Stimulated activated CD8-positive, alpha-beta memory T cell treated with anti-CD3 and anti-CD28 coated beads, Interleukin-4, amount 100 ng/mL, for 4 hours (primary cell): Measurements from ENCODE around the gene KCNIP3.
"Not testable (repeated sequence)": the region's sequence is repeated elsewhere in the genome, so short reads cannot be mapped to it uniquely, and the experiment has no call there.

Experiments used
- DNase-seq, 2 donors: peaks; one replicate each; pipeline ENCODE4 v3.0.0-alpha.2; 2020; ENCODE audit warnings: low read depth in 2 of 2, low spot score in 1 of 2

Gene KCNIP3

GRCh38 chr2:95402370-95403203 is 105.4 kb downstream of the KCNIP3 start, which contains the start of gene FAHD2A:
FAHD2A (plus strand) TSS chr2:95402708; CDS start chr2:95405559, 2,851 bp downstream.
- peak; percentile 88 to 89 for DNase-seq

- DNase-seq = not testable (repeated sequence)
Observed at GRCh38 chr2:95403204-95403721, 106.1 kb downstream of the KCNIP3 start.

- DNase-seq = not testable (repeated sequence)
Observed at GRCh38 chr2:95403824-95404223, 106.7 kb downstream of the KCNIP3 start.

DNA sequence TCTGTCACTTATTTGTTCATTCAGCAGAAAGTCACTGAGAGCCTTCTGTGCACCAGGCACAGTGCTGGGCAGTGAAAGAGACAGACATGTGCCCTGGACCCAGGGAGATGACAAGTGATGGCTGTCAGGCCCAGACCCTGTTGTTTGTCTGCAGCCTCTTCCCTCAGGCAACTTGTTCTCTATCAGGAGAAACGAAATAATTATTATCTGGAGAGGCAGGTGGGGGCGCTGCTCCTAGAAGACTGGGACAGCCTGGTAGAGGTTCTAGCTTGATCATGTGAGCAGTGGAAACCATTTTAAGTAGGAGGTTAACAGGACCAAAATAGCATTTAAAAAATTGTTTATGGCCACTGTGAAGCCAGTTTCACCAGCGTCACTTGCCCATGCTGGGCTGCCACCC is 107.5 kb downstream of the KCNIP3 start:
- not testable (repeated sequence) for DNase-seq

DNA sequence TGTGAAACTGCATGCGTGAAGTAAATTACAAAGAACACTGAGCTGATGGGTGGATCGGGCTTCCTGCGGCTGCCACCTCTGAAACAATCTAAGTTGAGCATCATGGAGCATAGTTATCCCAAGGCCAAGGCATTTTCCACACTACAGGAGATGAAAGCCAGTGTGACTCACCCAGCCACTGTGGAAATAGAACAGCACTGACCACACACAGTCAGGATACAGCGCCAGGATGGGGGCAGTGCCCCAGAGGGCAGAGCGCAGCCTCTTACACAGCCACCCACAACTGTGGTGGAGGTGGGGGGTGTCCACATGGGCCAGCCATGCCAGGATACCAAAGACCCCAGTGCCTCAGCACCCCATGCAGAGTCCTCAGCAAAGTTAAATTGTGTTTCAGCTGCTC is 114.1 kb downstream of the KCNIP3 start:
- DNase-seq = not testable (repeated sequence)

GRCh38 chr2:95414015-95414594 is 117.0 kb downstream of the KCNIP3 start:
- DNase-seq = peak in 1 of 2 donors; percentile 36

GRCh38 chr2:95415138-95415537 is 118.0 kb downstream of the KCNIP3 start:
- DNase-seq = not testable (repeated sequence)

DNA sequence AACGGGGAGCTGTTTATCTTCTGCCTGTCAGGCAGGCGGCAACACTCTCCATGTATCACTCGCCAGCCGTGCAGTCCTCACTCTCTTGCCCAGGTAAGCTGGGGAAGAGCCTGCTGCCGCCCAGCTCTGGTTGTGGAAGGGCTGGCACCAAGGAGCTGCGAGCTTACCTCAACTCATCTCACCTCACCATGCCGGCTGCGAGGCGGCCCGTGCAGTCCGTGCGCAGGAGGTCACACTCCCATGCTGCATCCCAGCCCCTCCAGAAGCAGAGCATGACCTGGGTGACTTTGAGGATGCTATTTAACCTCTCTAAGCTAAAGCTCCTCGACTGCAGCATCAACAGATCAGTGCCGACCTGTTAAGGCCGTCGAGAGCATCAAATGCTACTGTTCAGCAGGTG is 118.4 kb downstream of the KCNIP3 start:
- DNase-seq = not testable (repeated sequence)

DNA sequence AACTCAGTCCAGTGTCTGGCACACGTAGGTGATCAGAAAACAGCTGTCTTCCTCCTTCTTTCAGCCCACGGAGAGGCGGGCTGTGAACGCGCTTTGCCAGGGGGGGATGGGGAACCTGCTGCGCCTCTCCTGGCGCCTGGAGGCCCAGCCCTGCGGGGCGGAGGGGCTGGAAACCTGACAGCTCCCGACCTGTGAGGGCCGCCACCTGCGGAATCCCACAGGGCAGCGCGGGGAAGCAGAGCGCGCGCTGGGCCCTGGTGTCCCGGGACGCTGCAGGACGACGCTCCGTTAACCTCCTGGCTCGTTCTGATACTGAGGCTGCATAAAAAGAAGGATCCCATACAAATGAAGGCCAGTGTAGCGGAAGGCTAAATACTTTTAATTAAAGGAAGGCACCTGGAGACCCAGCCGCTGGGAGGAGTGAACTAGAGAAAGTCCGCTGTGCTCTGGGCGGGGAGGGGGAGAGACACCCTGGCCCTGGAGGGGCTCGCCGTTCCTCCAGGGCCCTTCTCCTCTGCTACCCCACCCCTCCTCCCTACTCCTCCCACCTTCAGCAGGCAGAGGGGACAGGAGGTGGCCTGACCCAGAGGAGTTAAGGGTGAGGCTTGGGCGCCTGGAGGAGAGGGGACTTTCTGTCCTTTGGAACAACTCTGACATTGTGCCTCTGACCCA is 130.2 kb downstream of the KCNIP3 start:
- not testable (repeated sequence) for DNase-seq

- not testable (repeated sequence) for DNase-seq
Observed at GRCh38 chr2:95429748-95430467, 132.8 kb downstream of the KCNIP3 start.

DNA sequence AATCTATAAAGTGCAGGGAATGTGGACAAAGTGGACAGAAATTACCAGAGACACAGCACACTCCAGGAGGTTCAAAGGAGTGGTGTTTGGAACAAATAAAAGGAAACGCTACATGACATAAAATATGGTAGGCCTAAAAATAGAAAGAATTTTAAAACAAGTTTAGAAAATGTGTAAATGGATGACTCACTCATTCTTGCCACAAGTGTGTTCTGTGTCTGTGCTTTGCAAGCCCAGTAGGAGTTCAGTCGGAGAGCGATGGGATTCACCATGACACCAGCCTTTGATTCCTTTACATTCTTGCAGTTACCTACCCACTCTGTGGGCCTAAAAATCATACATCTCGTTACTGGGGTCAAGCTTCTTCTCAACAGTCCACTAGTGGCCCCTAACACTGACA is 136.2 kb downstream of the KCNIP3 start:
- DNase-seq = not testable (repeated sequence)

DNA sequence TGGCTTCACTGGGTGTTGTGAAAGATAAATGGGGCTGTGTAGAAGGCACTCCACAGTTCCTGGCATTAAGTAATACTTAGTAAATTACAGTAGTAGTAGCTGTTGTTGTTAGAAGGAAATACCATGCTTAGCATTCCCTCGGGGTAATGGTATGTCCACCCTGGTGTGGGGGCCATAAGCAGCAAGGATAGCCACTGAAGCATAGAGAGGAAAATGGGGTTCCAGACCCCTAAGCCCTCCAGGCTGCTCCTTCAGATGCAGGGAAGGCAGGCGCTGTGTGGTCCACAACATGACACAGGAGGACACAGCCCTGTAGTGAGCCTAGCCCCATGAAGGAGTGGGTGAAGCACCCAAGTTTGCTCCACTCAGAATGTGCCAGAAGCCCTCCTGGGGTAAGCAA is 136.8 kb downstream of the KCNIP3 start:
- DNase-seq = not testable (repeated sequence)

- DNase-seq = not testable (repeated sequence)
Observed at GRCh38 chr2:95434507-95435076, 137.4 kb downstream of the KCNIP3 start.

- not testable (repeated sequence) for DNase-seq
Observed at GRCh38 chr2:95435162-95435871, 138.2 kb downstream of the KCNIP3 start.
